Measurements from ENCODE around the gene WWP2.
"Not testable (repeated sequence)": the region's sequence is repeated elsewhere in the genome, so short reads cannot be mapped to it uniquely, and the experiment has no call there.

Gene WWP2

DNA sequence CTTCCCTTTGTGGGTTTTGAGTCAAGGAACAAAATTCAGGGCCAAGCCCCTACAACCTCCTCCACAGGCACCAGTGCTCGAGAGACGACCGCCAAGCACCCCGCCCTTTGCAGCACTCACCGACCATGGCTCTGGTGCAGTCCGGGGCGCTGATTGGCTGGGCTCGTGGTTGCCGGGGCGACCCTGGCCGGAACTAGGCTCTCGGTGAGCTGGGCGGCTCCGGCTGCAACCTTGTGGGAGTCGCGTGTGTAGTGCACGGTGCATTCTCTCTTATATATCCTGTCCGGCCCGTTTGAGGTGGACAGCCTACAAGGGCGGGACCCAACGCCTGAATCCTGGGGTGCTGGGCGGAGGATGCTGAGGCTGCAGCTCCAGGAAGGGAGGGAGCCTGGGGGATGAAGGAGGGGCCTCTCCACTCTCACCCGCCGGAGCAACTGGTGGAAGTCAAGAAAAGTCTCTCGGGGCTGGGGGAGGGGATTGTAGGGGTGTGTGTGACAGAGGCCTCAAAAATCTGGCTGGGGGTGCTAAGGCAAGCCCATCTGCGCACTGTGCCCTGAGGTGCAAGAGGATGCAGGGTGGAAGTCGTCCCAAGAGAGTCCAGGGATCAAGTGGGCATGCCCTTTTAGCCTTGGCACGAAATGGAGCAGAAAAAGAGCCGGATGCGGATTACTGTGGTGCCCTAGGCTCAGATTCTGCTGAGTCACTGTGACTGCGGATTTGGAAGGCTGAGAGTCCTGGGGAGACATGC lies 35.6 kb upstream of the WWP2 start, which contains the start of gene NQO1:
TSS of gene NQO1 (minus strand) at position 248 of the 748 bp plus-strand sequence. CDS start at position 127, 121 bp downstream.
- Histone ChIP-seq H3K9me3 (ENCODE audit: insufficient read depth, low read depth, low read length) (no peaks in the 10 kb centered on the region), H3K4me1 (ENCODE audit: insufficient read depth, low read length, poor library complexity, severe bottlenecking) (peaks cover 21% of the 10 kb centered on the region), H3K9me2 (replicated peaks; ENCODE audit: low read depth, low read length) (no peaks in the 10 kb centered on the region), H3K4me3 (ENCODE audit: low read length, poor library complexity, severe bottlenecking) (peak within 1 kb of the TSS; percentile 75), H3K27me3 (ENCODE audit: insufficient read depth, low read length, poor library complexity, severe bottlenecking) (no peaks in the 10 kb centered on the region), H3K9ac (ENCODE audit: low read depth, low read length, poor library complexity, severe bottlenecking) (peak within 1 kb of the TSS; percentile 76), H3K36me3 (ENCODE audit: insufficient read depth, low read length) (no peaks in the 10 kb centered on the region), H4K20me1 (ENCODE audit: insufficient read depth, low read length, poor library complexity, severe bottlenecking) (no peaks in the 10 kb centered on the region), H3K79me2 (ENCODE audit: insufficient read depth, low read length) (no peaks in the 10 kb centered on the region), H3K4me2 (ENCODE audit: low read depth, low read length, poor library complexity, severe bottlenecking) (peak within 1 kb of the TSS; percentile 90), H3F3A (ENCODE audit: low read depth) (no peaks in the 10 kb centered on the region), H2AFZ (ENCODE audit: low read length) (peak within 1 kb of the TSS; percentile 89)
- TF ChIP-seq, protein P1, sequence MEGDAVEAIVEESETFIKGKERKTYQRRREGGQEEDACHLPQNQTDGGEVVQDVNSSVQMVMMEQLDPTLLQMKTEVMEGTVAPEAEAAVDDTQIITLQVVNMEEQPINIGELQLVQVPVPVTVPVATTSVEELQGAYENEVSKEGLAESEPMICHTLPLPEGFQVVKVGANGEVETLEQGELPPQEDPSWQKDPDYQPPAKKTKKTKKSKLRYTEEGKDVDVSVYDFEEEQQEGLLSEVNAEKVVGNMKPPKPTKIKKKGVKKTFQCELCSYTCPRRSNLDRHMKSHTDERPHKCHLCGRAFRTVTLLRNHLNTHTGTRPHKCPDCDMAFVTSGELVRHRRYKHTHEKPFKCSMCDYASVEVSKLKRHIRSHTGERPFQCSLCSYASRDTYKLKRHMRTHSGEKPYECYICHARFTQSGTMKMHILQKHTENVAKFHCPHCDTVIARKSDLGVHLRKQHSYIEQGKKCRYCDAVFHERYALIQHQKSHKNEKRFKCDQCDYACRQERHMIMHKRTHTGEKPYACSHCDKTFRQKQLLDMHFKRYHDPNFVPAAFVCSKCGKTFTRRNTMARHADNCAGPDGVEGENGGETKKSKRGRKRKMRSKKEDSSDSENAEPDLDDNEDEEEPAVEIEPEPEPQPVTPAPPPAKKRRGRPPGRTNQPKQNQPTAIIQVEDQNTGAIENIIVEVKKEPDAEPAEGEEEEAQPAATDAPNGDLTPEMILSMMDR (conservative IDR thresholded peaks at IDR 0.05; ENCODE audit: low read length) = no peak
- no peak for TF ChIP-seq EZH2phosphoT487 (IDR thresholded peaks at IDR 0.05; ENCODE audit: borderline replicate concordance)

DNA sequence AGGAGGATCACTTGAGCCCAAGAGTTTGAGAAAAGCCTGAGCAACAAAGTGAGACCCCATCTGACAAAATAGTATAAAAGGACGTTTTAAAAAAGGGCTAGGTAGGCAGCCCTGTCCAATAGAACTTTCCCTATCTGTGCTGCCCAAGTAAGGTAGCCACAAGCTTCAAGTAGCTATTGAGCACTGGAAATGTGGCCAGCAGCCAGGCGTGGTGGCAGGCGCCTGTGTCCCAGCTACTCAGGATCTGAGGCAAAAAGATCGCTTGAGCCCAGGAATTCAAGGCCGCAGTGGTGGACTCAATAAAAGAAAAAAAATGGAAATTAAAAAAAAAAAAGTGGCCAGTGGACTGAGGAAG lies 34.2 kb upstream of the WWP2 start:
- H3K9me3 ChIP-seq (ENCODE audit: insufficient read depth, low read depth, low read length) = no peaks in the 10 kb centered on the region
- no peaks in the 10 kb centered on the region for H3K36me3 ChIP-seq (ENCODE audit: insufficient read depth, low read length)
- no peaks in the 10 kb centered on the region for H3K9me2 ChIP-seq (replicated peaks; ENCODE audit: low read depth, low read length)
- no peaks in the 10 kb centered on the region for H3K27me3 ChIP-seq (ENCODE audit: insufficient read depth, low read length, poor library complexity, severe bottlenecking)
- H3K4me3 ChIP-seq (ENCODE audit: low read length, poor library complexity, severe bottlenecking) = no peak overlapping the region
- no peak for TF ChIP-seq EZH2phosphoT487 (IDR thresholded peaks at IDR 0.05; ENCODE audit: borderline replicate concordance)
- TF ChIP-seq, protein P1 (conservative IDR thresholded peaks at IDR 0.05; ENCODE audit: low read length) = no peak
- no peaks in the 10 kb centered on the region for H4K20me1 ChIP-seq (ENCODE audit: insufficient read depth, low read length, poor library complexity, severe bottlenecking)
- H3K4me1 ChIP-seq (ENCODE audit: insufficient read depth, low read length, poor library complexity, severe bottlenecking) = peaks cover 21% of the 10 kb centered on the region
- peak overlapping the region; percentile 90 for H3K4me2 ChIP-seq (ENCODE audit: low read depth, low read length, poor library complexity, severe bottlenecking)
- H2AFZ ChIP-seq (ENCODE audit: low read length) = no peak overlapping the region
- H3K79me2 ChIP-seq (ENCODE audit: insufficient read depth, low read length) = no peaks in the 10 kb centered on the region
- peak overlapping the region; percentile 67 for H3K9ac ChIP-seq (ENCODE audit: low read depth, low read length, poor library complexity, severe bottlenecking)
- no peaks in the 10 kb centered on the region for H3F3A ChIP-seq (ENCODE audit: low read depth)

DNA sequence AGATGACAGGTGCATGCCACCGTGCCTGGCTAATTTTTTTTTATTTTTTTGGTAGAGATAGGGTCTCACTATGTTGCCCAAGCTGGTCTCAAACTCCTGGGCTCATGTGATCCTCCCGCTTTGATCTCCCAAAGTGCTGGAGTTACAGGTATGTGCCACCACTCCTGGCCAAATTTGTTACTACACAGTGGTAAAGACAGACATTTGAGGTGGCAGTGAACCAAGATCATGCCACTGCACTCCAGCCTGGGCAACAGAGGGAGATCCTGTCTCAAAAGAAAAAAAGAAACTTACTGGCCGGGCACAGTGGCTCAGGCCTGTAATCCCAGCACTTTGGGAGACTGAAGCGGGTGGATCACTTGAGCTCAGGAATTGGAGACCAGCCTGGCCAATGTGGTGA lies 33.1 kb upstream of the WWP2 start:
- H3F3A ChIP-seq (ENCODE audit: low read depth); H3K4me2 ChIP-seq (ENCODE audit: low read depth, low read length, poor library complexity, severe bottlenecking); H4K20me1 ChIP-seq (ENCODE audit: insufficient read depth, low read length, poor library complexity, severe bottlenecking); H3K4me3 ChIP-seq (ENCODE audit: low read length, poor library complexity, severe bottlenecking); H3K9me3 ChIP-seq (ENCODE audit: insufficient read depth, low read depth, low read length); H3K36me3 ChIP-seq (ENCODE audit: insufficient read depth, low read length); H3K9ac ChIP-seq (ENCODE audit: low read depth, low read length, poor library complexity, severe bottlenecking); H2AFZ ChIP-seq (ENCODE audit: low read length); H3K9me2 ChIP-seq (replicated peaks; ENCODE audit: low read depth, low read length); H3K79me2 ChIP-seq (ENCODE audit: insufficient read depth, low read length); H3K27me3 ChIP-seq (ENCODE audit: insufficient read depth, low read length, poor library complexity, severe bottlenecking): not testable (repeated sequence)
- peaks cover 21% of the 10 kb centered on the region for H3K4me1 ChIP-seq (ENCODE audit: insufficient read depth, low read length, poor library complexity, severe bottlenecking)

DNA sequence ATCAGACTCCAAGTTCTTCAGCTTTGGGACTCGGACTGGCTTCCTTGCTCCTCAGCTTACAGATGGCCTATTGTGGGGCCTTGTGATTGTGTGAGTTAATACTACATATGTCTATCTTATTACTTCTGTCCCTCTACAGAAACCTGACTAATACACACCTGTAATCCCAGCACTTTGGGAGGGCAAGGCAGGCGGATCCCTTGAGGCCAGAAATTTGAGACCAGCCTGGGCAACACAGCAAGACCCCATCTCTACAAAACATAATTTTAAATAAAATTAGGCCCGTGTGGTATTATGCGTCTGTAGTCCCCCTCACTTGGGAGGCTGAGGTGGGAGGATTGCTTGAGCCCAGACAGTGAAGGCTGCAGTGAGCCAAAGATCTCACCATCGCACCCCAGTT lies 30.9 kb upstream of the WWP2 start:
- H3K4me1 ChIP-seq (ENCODE audit: insufficient read depth, low read length, poor library complexity, severe bottlenecking) = peaks cover 14% of the 10 kb centered on the region
- H3K79me2 ChIP-seq (ENCODE audit: insufficient read depth, low read length); H3K27me3 ChIP-seq (ENCODE audit: insufficient read depth, low read length, poor library complexity, severe bottlenecking); H3K4me2 ChIP-seq (ENCODE audit: low read depth, low read length, poor library complexity, severe bottlenecking); H3K36me3 ChIP-seq (ENCODE audit: insufficient read depth, low read length); H3K9ac ChIP-seq (ENCODE audit: low read depth, low read length, poor library complexity, severe bottlenecking); H3K4me3 ChIP-seq (ENCODE audit: low read length, poor library complexity, severe bottlenecking); H3K9me2 ChIP-seq (replicated peaks; ENCODE audit: low read depth, low read length); H2AFZ ChIP-seq (ENCODE audit: low read length); H4K20me1 ChIP-seq (ENCODE audit: insufficient read depth, low read length, poor library complexity, severe bottlenecking); H3K9me3 ChIP-seq (ENCODE audit: insufficient read depth, low read depth, low read length); H3F3A ChIP-seq (ENCODE audit: low read depth): not testable (repeated sequence)
